ENCODE measurements around the gene PRR23A. TPM values are rescaled to one million over a fixed set of nuclear protein-coding genes. Genes with fewer than 3 reads are reported as not detected.
A peak's percentile ranks its signal among the peaks of the same experiment; 100 is the strongest.

PRR23A gene
- total and polyA plus RNA-seq, 5 experiments from 2014 or later: not detected

- H3K4me1 Mint-ChIP-seq: no peaks in the 10 kb centered on the region
- H3K9me3 Mint-ChIP-seq: peaks cover 3 to 43% (median 13%) of the 10 kb centered on the region in 9 donors
- no peak for ATAC-seq
- H3K27ac Mint-ChIP-seq: peak overlapping the region in 1 of 10 donors; percentile 14
- POLR2A ChIA-PET: no interaction called here
- DNase-seq: no peak
- H3K4me3 Mint-ChIP-seq: no peak overlapping the region
- peaks cover 3 to 14% (median 6%) of the 10 kb centered on the region in 3 donors for H3K36me3 Mint-ChIP-seq
- peaks cover 3 to 17% (median 15%) of the 10 kb centered on the region in 5 donors for H3K27me3 Mint-ChIP-seq
Observed at GRCh38 chr3:139016430-139017048, 10.5 kb upstream of the PRR23A start.

- no peaks in the 10 kb centered on the region for H3K4me1 Mint-ChIP-seq
- H3K4me3 Mint-ChIP-seq: no peak overlapping the region
- no peak overlapping the region for H3K27ac Mint-ChIP-seq
- H3K9me3 Mint-ChIP-seq: peaks cover 0 to 60% (median 29%) of the 10 kb centered on the region in 9 donors
- peaks cover 4 to 16% (median 12%) of the 10 kb centered on the region in 5 donors for H3K27me3 Mint-ChIP-seq
- DNase-seq (no peak), ATAC-seq (no peak)
- H3K36me3 Mint-ChIP-seq: peaks cover 0 to 37% (median 2%) of the 10 kb centered on the region in 3 donors
- POLR2A ChIA-PET: no interaction called here
Observed at GRCh38 chr3:139005356-139005993, 593 bp downstream of the PRR23A start.

- Mint-ChIP-seq H3K4me3 (no peak overlapping the region), H3K36me3 (peaks cover 0 to 5% (median 0%) of the 10 kb centered on the region in 3 donors), H3K9me3 (peaks cover 0 to 12% (median 2%) of the 10 kb centered on the region in 9 donors), H3K27me3 (peaks cover 10 to 63% (median 18%) of the 10 kb centered on the region in 5 donors), H3K4me1 (no peaks in the 10 kb centered on the region), H3K27ac (no peak overlapping the region)
- POLR2A ChIA-PET: no interaction called here
- ATAC-seq: no peak
- no peak for DNase-seq
Observed at GRCh38 chr3:138995706-138996105, 10.4 kb downstream of the PRR23A start.

- Mint-ChIP-seq H3K36me3 (no peaks in the 10 kb centered on the region), H3K27ac (no peak overlapping the region), H3K9me3 (peaks cover 0 to 2% (median 0%) of the 10 kb centered on the region in 9 donors), H3K4me1 (no peaks in the 10 kb centered on the region), H3K27me3 (peaks cover 3 to 28% (median 5%) of the 10 kb centered on the region in 5 donors), H3K4me3 (no peak overlapping the region)
- ATAC-seq (no peak), DNase-seq (no peak)
- POLR2A ChIA-PET: no interaction called here
Observed at GRCh38 chr3:138987181-138987580, 18.9 kb downstream of the PRR23A start.

- H3K27me3 Mint-ChIP-seq: peaks cover 4 to 21% (median 5%) of the 10 kb centered on the region in 5 donors
- ATAC-seq: no peak
- H3K9me3 Mint-ChIP-seq: peaks cover 0 to 2% (median 0%) of the 10 kb centered on the region in 9 donors
- DNase-seq: no peak
- H3K4me3 Mint-ChIP-seq: no peak overlapping the region
- POLR2A ChIA-PET: no interaction called here
- no peaks in the 10 kb centered on the region for H3K4me1 Mint-ChIP-seq
- no peak overlapping the region for H3K27ac Mint-ChIP-seq
- H3K36me3 Mint-ChIP-seq: no peaks in the 10 kb centered on the region
Observed at GRCh38 chr3:138985932-138986331, 20.1 kb downstream of the PRR23A start.

- Mint-ChIP-seq H3K27ac (no peak overlapping the region), H3K36me3 (no peaks in the 10 kb centered on the region), H3K27me3 (peaks cover 4 to 21% (median 10%) of the 10 kb centered on the region in 5 donors), H3K4me3 (no peak overlapping the region), H3K9me3 (peaks cover 0 to 2% (median 0%) of the 10 kb centered on the region in 9 donors), H3K4me1 (no peaks in the 10 kb centered on the region)
- no peak for DNase-seq
- POLR2A ChIA-PET: no interaction called here
- no peak for ATAC-seq
Observed at GRCh38 chr3:138984816-138985215, 21.3 kb downstream of the PRR23A start.

GRCh38 chr3:138976047-138976446 is 30.0 kb downstream of the PRR23A start:
- POLR2A ChIA-PET: no interaction called here
- DNase-seq (no peak), ATAC-seq (no peak)
- no peak overlapping the region for H3K4me3 Mint-ChIP-seq
- no peaks in the 10 kb centered on the region for H3K9me3 Mint-ChIP-seq
- H3K4me1 Mint-ChIP-seq: no peaks in the 10 kb centered on the region
- H3K27me3 Mint-ChIP-seq: peaks cover 9 to 36% (median 25%) of the 10 kb centered on the region in 5 donors
- H3K27ac Mint-ChIP-seq: no peak overlapping the region
- H3K36me3 Mint-ChIP-seq: no peaks in the 10 kb centered on the region

GRCh38 chr3:138975351-138975750 is 30.7 kb downstream of the PRR23A start:
- H3K9me3 Mint-ChIP-seq: no peaks in the 10 kb centered on the region
- no peak overlapping the region for H3K27ac Mint-ChIP-seq
- H3K36me3 Mint-ChIP-seq: no peaks in the 10 kb centered on the region
- no peak overlapping the region for H3K4me3 Mint-ChIP-seq
- ATAC-seq (no peak), DNase-seq (no peak)
- POLR2A ChIA-PET: no interaction called here
- H3K27me3 Mint-ChIP-seq: peaks cover 10 to 38% (median 30%) of the 10 kb centered on the region in 5 donors
- no peaks in the 10 kb centered on the region for H3K4me1 Mint-ChIP-seq

GRCh38 chr3:138974462-138974861 is 31.6 kb downstream of the PRR23A start:
- H3K27me3 Mint-ChIP-seq: peaks cover 9 to 47% (median 31%) of the 10 kb centered on the region in 5 donors
- H3K36me3 Mint-ChIP-seq: no peaks in the 10 kb centered on the region
- POLR2A ChIA-PET: no interaction called here
- DNase-seq (no peak), ATAC-seq (no peak)
- no peaks in the 10 kb centered on the region for H3K9me3 Mint-ChIP-seq
- no peak overlapping the region for H3K4me3 Mint-ChIP-seq
- H3K4me1 Mint-ChIP-seq: no peaks in the 10 kb centered on the region
- H3K27ac Mint-ChIP-seq: no peak overlapping the region

GRCh38 chr3:138972941-138973340 is 33.1 kb downstream of the PRR23A start:
- POLR2A ChIA-PET: no interaction called here
- Mint-ChIP-seq H3K4me3 (no peak overlapping the region), H3K4me1 (no peaks in the 10 kb centered on the region), H3K36me3 (no peaks in the 10 kb centered on the region), H3K27me3 (peaks cover 12 to 57% (median 34%) of the 10 kb centered on the region in 5 donors), H3K27ac (no peak overlapping the region), H3K9me3 (no peaks in the 10 kb centered on the region)
- DNase-seq (no peak), ATAC-seq (no peak)

GRCh38 chr3:138971766-138972320 is 34.2 kb downstream of the PRR23A start:
- no peak for ATAC-seq

GRCh38 chr3:138964923-138965322 is 41.1 kb downstream of the PRR23A start:
- Mint-ChIP-seq H3K36me3 (peaks cover 4 to 33% (median 5%) of the 10 kb centered on the region in 3 donors), H3K27ac (no peak overlapping the region), H3K9me3 (peaks cover 0 to 40% (median 17%) of the 10 kb centered on the region in 9 donors), H3K4me3 (no peak overlapping the region), H3K4me1 (peaks cover 16 to 23% (median 19%) of the 10 kb centered on the region in 4 donors), H3K27me3 (peaks cover 29 to 88% (median 54%) of the 10 kb centered on the region in 5 donors)
- POLR2A ChIA-PET: no interaction called here
- DNase-seq (no peak), ATAC-seq (no peak)

More at GRCh38 chr3:138971766-138972320, 34.2 kb downstream of the PRR23A start:
- Mint-ChIP-seq H3K4me3 (no peak overlapping the region), H3K4me1 (no peaks in the 10 kb centered on the region), H3K27me3 (peaks cover 12 to 61% (median 41%) of the 10 kb centered on the region in 5 donors), H3K36me3 (peaks cover 0 to 4% (median 0%) of the 10 kb centered on the region in 3 donors), H3K27ac (no peak overlapping the region), H3K9me3 (peaks cover 0 to 5% (median 0%) of the 10 kb centered on the region in 9 donors)
- POLR2A ChIA-PET: no interaction called here
- no peak for DNase-seq

GRCh38 chr3:138964264-138964663 is 41.8 kb downstream of the PRR23A start:
- Mint-ChIP-seq H3K27me3 (peaks cover 29 to 85% (median 56%) of the 10 kb centered on the region in 5 donors), H3K4me3 (no peak overlapping the region), H3K36me3 (peaks cover 4 to 33% (median 5%) of the 10 kb centered on the region in 3 donors), H3K9me3 (peaks cover 0 to 40% (median 17%) of the 10 kb centered on the region in 9 donors), H3K4me1 (peaks cover 16 to 25% (median 19%) of the 10 kb centered on the region in 4 donors), H3K27ac (no peak overlapping the region)
- no peak for DNase-seq
- ATAC-seq: no peak
- POLR2A ChIA-PET: no interaction called here

All from naive thymus-derived CD8-positive, alpha-beta T cell (primary cell).